SK-MEL-5 (cell line): ENCODE data around the gene BDKRB1. TPM values are rescaled to one million over a fixed set of nuclear protein-coding genes. Genes with fewer than 3 reads are reported as not detected.

Experiments used
- DNase-seq: peaks from one replicate; pipeline ENCODE4 v3.0.0-alpha.2; 2016; ENCODE audit warnings: low read depth, low spot score
- in situ Hi-C: cut with HindIII; loops from 2 replicates; pipeline ENCODE4 v1.10.0; 2016; ENCODE audit warnings: low sequenced_read_pairs, high pct_unique_total_duplicates, low pct_unique_long_range_greater_than_20kb
- polyA plus RNA-seq, 2 experiments: library from polyadenylated mRNA; depleted of rRNA; stranded (reverse); fragments of >200 nt; gene quantifications; 2 replicates each; pipeline ENCODE4 v1.2.3, GENCODE V29; 2015
- total RNA-seq: library from RNA; depleted of rRNA; stranded (reverse); fragments of >200 nt; shearing (Covaris generic); gene quantifications from 2 replicates; pipeline ENCODE4 v1.2.3, GENCODE V29; 2014; rRNA removed

BDKRB1 gene
- total RNA-seq: 0.53 TPM in 1 of 2 replicates, not detected in the other
- polyA plus RNA-seq (2015; cell fraction: cytosol; rRNA removed): 0.25 and 0.27 TPM in 2 replicates
- polyA plus RNA-seq (2015; cell fraction: nucleus; rRNA removed): 0.15 TPM in 1 of 2 replicates, not detected in the other

- in situ Hi-C loops: no loop called here
Observed at GRCh38 chr14:96255501-96256366, at the start of gene BDKRB1. Gene BDKRB1 (plus strand): TSS chr14:96256210. CDS start chr14:96263683, 7,473 bp downstream.

GRCh38 chr14:96206461-96206860 lies 49.5 kb upstream of the BDKRB1 start:
- in situ Hi-C loops: no loop called here
- no peak for DNase-seq

More at GRCh38 chr14:96255501-96256366, at the start of gene BDKRB1:
- DNase-seq: no peak

- in situ Hi-C loops: no loop called here
- DNase-seq: no peak
Observed at GRCh38 chr14:96207686-96208085, 48.3 kb upstream of the BDKRB1 start.

- in situ Hi-C loops: no loop called here
- no peak for DNase-seq
Observed at GRCh38 chr14:96208739-96209138, 47.3 kb upstream of the BDKRB1 start.

DNA sequence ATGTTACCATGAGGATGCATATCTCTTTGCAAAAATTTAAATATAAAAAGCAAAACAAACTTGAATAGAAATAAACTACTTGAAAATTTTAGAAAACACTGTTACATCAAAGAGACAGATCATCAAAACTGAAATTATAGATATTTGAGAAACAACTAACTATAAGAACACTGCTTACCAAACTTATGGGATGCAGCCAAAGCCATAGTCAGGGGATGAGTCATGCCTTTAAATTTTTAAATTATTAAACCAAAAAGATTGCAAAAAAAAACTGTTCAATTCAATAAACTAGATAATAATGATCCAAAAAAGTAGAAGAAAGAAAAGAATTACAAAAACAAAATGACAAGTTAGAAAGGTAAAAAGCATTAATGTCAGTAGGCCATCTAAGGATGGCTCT lies 43.9 kb upstream of the BDKRB1 start:
- no peak for DNase-seq
- in situ Hi-C loops: no loop called here

DNA sequence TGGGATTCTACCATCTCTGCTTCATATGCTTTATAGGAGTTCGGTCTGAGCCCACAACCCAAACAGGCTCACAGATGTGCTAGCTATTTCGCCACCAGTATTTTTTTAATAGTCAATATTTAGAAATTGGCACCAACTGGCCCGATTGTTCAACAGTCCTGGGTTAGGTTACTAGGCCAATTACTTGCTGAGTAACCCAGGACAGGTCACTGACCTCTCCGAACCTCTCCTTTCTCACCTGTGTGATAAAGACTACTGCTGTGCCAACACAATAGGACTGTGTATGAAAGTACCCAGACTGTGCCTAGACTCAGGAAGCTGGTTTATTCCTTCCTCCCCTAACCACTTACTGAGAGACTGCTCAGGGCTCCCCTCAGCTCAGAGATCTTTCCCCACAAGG lies 43.1 kb upstream of the BDKRB1 start:
- in situ Hi-C loops: no loop called here
- DNase-seq: no peak

DNA sequence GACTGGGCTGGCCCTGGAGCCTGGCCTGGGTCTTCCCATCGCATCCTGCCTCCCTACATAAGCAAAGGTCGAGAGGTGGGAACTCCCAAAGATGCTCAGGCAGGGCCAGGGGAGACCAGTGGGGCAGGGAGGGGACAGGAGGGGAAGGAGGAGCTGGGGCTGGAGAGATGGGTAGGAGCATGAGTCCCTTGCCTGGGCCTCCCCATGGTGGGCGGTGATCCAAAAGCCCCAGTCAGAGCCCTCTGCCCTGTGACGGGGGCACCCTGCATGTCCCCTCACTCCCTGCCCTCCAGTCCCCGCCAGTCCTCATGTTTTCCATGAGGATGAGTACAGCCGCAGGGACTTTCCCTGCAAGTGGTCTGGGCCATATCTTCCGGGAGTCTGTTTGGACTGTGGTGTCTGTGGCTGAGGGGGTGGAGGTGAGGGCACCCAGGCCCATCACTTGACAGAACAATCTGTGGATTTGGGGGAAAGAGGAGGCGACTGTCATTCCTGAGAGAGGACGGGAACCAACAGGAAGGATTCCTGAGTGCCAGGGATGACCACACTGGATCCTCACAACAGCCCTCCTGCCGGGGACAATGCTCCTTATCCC lies 42.0 kb upstream of the BDKRB1 start:
- in situ Hi-C loops: no loop called here
- no peak for DNase-seq

- in situ Hi-C loops: no loop called here
Observed at GRCh38 chr14:96214793-96215192, 41.2 kb upstream of the BDKRB1 start.

DNA sequence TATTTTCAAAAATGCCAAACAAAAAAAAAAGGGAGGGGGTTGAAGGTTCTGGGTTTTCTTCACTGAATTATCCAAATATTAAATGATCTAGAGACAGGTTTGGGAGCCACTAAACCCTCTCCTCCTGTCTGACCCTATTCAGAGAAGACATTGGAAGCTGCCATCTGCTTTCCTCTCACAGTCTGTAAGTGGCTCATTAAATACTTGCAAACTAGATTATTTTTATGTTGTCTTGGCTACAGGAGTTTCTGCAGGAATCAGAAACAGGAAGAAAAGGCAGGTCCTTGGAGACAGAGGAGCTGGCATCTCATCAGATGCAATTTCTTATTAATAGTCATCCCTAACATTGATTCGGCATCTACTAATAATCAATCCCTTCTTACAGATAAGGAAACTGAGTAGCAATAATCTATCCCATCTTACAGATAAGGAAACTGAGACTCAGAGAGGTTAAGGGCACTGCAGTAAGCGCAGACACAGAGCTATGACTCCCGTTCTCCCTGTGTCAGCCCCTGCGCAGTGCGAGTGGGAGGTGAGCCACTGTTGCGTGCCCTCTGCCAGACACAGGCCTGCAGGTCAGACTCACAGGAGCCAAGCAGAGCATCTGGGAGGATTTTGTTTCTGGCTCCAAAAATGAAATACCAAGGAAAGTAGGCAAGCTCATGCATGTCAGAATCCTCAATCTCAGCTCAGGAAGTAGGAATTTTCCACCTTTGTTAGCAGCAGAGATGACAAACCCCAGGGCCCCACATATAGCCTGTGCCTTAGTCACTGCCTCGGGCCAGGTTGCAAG lies 40.4 kb upstream of the BDKRB1 start:
- in situ Hi-C loops: no loop called here
- DNase-seq: no peak

More at GRCh38 chr14:96214793-96215192, 41.2 kb upstream of the BDKRB1 start:
- DNase-seq: no peak

- in situ Hi-C loops: no loop called here
- no peak for DNase-seq
Observed at GRCh38 chr14:96216627-96217026, 39.4 kb upstream of the BDKRB1 start.

GRCh38 chr14:96217376-96217913 lies 38.6 kb upstream of the BDKRB1 start:
- DNase-seq: no peak
- in situ Hi-C loops: no loop called here

- in situ Hi-C loops: no loop called here
- DNase-seq: no peak
Observed at GRCh38 chr14:96221109-96221650, 34.8 kb upstream of the BDKRB1 start.

DNA sequence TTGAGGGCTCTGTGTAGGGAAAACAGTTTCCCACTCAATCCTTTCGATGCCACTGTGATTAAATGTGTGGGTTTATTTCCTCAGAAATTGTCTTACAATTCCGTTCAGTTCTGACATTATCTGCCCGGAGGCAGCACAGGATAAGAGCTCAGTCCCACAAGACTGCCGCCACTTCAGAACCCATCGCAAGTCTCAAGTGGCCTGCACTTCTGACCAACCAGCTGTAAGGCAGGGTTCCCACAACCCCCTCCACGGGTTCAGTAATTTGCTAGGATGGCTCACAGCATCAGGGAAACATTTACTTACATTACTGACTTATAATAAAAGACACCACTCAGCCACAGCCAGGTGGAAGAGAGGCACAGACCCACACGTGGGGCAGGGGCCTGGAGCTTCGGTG lies 34.2 kb upstream of the BDKRB1 start:
- in situ Hi-C loops: no loop called here
- DNase-seq: no peak

DNA sequence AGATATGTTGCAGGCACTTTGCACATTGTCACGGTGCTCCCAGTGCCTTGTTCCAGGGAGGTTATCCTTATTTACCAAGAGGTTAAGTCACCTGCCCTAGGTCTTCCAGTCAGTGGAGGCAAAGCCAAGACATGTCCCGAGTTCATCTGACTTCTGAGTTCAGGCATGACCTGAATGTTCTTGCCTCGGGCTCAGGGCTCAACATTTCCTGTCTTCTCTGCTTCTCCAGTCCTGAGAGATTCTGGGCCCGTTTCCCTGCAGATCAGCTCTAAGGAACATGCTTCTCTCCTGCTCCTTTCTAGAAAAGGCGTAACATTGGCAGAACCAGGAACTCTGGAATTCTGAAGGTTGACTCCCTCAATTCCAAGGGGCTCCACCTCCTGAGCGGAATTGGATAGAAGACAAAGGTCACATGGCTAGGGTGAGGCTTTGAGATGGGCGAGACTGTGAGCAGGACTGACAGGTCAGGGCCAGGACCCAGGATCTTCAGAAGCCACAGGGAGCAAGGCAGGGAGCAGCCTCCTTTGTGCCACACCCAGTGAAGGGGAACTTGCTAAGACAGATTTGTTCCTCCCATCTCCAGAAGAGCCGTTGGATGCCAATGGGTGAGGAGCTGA lies 31.4 kb upstream of the BDKRB1 start:
- no peak for DNase-seq
- in situ Hi-C loops: no loop called here

DNA sequence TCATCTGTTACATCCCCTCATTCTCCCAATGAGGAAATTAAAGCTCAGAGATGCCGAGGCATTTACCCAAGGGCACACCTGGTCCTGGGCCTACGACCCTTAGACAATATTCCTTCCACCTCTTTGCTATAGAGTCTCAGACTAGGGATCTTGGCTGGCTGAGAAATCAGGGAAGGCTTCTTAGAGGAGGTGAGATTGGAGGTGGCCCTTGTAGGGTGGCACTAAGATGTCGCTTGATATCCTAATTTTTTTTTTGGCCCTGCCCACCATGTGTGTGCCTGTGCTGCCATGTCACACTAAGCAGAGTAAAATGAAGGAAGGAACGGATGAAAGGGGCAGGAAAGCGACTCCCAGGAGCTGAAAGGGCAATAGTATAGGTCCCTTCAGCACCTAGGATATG lies 30.8 kb upstream of the BDKRB1 start:
- DNase-seq: no peak
- in situ Hi-C loops: no loop called here

DNA sequence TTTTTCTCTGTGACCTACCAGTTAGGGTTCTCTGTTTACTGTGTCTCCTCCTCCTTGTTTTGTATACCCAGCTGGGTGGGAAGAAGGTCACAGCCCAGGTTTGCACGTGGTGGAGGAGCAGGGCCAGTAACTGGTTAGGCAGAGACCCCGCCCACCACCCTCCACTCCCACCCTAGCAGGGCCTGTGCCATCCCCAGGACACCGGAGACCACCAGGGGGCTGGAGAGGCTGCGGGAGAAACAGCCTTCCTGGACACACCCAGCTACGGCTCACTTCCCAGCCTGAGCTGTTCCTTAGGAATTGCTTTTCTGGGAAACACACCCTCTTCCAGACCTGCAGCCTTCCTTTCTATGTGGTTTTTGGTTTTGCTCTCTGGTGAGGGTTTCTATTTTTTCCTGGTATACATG lies 30.3 kb upstream of the BDKRB1 start:
- no peak for DNase-seq
- in situ Hi-C loops: no loop called here

DNA sequence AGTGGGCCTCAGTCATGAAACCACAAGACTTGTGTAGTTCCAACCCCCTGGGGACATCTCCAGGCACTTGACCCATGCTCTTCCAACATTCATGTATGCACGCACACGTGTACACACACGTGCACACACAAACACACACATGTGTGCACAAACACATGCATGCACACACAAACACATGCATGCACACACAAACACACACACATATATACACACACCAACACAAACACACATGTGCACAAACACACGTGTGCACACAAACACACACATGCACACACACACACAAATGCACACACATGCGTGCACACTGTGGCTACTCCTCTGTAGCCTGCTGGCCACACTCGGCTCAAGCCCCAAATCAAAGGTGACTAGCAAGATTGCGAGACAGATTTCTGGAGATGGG lies 28.6 kb upstream of the BDKRB1 start:
- DNase-seq: no peak
- in situ Hi-C loops: no loop called here
